OCI-LY1 (cell line): Measurements from ENCODE around the gene GIGYF2.

Source experiments
- CTCF ChIP-seq: fragments of 200-600 bp; sonication (generic), shearing (Covaris generic); IDR thresholded peaks from 2 replicates; pipeline ENCODE4 v1.5.1; 2017; ENCODE audit warnings: mild to moderate bottlenecking, antibody characterized with exemption, low read length, moderate library complexity, mixed read lengths
- EZH2 ChIP-seq: fragments of 200-600 bp; sonication (generic), shearing (Covaris generic); IDR thresholded peaks from 2 replicates; pipeline ENCODE4 v1.8.0; 2017; ENCODE audit warnings: borderline replicate concordance, mixed run types, mild to moderate bottlenecking, antibody characterized with exemption, low read length, moderate library complexity, mixed read lengths

- no peak for TF ChIP-seq CTCF
- no peak for TF ChIP-seq EZH2
Observed at GRCh38 chr2:232871835-232872736, 175.0 kb downstream of the GIGYF2 start.
